Measurements from ENCODE around the gene FBXW11.

FBXW11 gene

DNA sequence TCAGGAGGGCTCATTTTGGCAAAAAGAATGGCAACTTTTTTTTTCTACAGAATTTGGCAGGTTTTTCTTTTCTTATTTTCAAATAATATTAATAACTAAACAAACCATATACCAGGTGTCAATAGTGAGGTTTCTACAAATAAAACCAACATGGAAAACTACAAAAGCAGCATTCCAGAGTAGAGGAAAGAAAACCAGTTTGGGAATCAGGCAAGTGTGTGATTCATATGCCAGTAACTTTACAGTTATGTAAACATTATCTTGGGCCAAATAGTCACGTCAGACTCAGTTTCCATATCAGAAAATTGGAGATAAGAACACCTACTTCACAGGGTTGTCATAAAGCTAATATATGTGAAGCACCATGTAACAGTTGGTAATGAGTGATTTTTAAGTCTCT lies 51.7 kb downstream of the FBXW11 start:
- H3K9me3 ChIP-seq (ENCODE audit: control insufficient read depth, insufficient read depth, low read length), result no peaks in the 10 kb centered on the region
- TF ChIP-seq, protein P1, sequence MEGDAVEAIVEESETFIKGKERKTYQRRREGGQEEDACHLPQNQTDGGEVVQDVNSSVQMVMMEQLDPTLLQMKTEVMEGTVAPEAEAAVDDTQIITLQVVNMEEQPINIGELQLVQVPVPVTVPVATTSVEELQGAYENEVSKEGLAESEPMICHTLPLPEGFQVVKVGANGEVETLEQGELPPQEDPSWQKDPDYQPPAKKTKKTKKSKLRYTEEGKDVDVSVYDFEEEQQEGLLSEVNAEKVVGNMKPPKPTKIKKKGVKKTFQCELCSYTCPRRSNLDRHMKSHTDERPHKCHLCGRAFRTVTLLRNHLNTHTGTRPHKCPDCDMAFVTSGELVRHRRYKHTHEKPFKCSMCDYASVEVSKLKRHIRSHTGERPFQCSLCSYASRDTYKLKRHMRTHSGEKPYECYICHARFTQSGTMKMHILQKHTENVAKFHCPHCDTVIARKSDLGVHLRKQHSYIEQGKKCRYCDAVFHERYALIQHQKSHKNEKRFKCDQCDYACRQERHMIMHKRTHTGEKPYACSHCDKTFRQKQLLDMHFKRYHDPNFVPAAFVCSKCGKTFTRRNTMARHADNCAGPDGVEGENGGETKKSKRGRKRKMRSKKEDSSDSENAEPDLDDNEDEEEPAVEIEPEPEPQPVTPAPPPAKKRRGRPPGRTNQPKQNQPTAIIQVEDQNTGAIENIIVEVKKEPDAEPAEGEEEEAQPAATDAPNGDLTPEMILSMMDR (IDR thresholded peaks at IDR 0.05; ENCODE audit: low read depth, low read length, poor library complexity, severe bottlenecking), result no peak
- no peak for TF ChIP-seq EZH2phosphoT487 (IDR thresholded peaks at IDR 0.05; ENCODE audit: borderline replicate concordance, low read length)
- H3K4me3 ChIP-seq (ENCODE audit: low read length), result no peak overlapping the region
- H3K27ac ChIP-seq (ENCODE audit: low read depth, low read length), result no peak overlapping the region
- no peaks in the 10 kb centered on the region for H3K4me1 ChIP-seq (ENCODE audit: control insufficient read depth, low read length)
- H3K9me2 ChIP-seq (replicated peaks; ENCODE audit: control insufficient read depth, low read length), result no peaks in the 10 kb centered on the region
- H4K20me1 ChIP-seq (ENCODE audit: control insufficient read depth, insufficient read depth, low read depth, low read length), result peaks cover 5% of the 10 kb centered on the region; the same call in 1 of the 2 replicates
- H3K27me3 ChIP-seq (ENCODE audit: control insufficient read depth, low read length), result no peaks in the 10 kb centered on the region
- H3K79me2 ChIP-seq (ENCODE audit: control insufficient read depth, low read length), result peaks cover 86% of the 10 kb centered on the region
- H3K4me2 ChIP-seq (ENCODE audit: low read length), result no peak overlapping the region
- H3K36me3 ChIP-seq (ENCODE audit: control insufficient read depth, low read length), result no peaks in the 10 kb centered on the region
- H3F3A ChIP-seq (ENCODE audit: control insufficient read depth, insufficient read depth), result no peaks in the 10 kb centered on the region

DNA sequence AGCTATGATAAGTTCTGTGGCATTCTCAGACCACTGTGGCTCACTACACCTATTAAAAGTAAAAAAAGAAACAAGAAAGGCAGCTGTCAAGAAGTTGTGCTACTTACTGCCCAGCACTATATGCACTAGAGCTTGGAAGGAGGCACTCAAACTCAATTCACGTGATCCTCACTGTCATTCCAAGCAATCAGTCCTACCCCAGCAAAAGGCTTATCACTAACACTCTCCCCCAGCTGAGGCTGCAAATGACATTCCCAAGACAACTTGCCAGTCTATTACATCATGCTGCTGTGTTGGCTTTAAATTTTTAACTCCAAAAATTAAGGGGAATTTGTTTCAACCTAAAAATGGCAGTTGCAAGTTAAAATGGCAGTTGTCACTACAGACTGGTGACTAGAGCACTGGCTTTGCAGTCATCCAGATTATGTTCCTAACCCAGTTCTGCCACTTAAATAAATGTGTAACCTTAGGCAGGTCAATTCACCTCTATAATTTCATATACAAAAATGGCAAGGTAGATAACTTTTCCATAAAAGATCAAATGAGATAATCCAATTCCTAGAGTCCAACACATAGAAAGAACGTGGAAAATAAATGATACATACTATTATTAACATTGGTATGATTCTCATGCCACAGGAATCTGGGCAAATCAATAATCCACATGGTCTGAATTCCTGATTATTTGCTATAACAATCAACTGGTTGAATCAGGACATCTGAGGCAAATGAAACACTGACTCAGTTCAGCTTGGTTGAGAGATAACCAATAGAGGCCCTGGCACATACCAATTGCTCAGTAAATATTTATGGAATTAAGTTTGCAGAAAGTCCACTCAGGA lies 52.4 kb downstream of the FBXW11 start:
- Histone ChIP-seq H3K9me2 (replicated peaks; ENCODE audit: control insufficient read depth, low read length) (no peaks in the 10 kb centered on the region), H3K4me3 (ENCODE audit: low read length) (no peak overlapping the region), H3K36me3 (ENCODE audit: control insufficient read depth, low read length) (no peaks in the 10 kb centered on the region), H3F3A (ENCODE audit: control insufficient read depth, insufficient read depth) (no peaks in the 10 kb centered on the region), H3K79me2 (ENCODE audit: control insufficient read depth, low read length) (peaks cover 86% of the 10 kb centered on the region), H3K4me1 (ENCODE audit: control insufficient read depth, low read length) (no peaks in the 10 kb centered on the region), H3K27me3 (ENCODE audit: control insufficient read depth, low read length) (no peaks in the 10 kb centered on the region), H3K9me3 (ENCODE audit: control insufficient read depth, insufficient read depth, low read length) (no peaks in the 10 kb centered on the region), H4K20me1 (ENCODE audit: control insufficient read depth, insufficient read depth, low read depth, low read length) (peaks cover 5% of the 10 kb centered on the region; the same call in 1 of the 2 replicates), H3K4me2 (ENCODE audit: low read length) (no peak overlapping the region), H3K27ac (ENCODE audit: low read depth, low read length) (no peak overlapping the region)
- TF ChIP-seq, protein P1 (IDR thresholded peaks at IDR 0.05; ENCODE audit: low read depth, low read length, poor library complexity, severe bottlenecking), result no peak
- TF ChIP-seq EZH2phosphoT487 (IDR thresholded peaks at IDR 0.05; ENCODE audit: borderline replicate concordance, low read length), result no peak

DNA sequence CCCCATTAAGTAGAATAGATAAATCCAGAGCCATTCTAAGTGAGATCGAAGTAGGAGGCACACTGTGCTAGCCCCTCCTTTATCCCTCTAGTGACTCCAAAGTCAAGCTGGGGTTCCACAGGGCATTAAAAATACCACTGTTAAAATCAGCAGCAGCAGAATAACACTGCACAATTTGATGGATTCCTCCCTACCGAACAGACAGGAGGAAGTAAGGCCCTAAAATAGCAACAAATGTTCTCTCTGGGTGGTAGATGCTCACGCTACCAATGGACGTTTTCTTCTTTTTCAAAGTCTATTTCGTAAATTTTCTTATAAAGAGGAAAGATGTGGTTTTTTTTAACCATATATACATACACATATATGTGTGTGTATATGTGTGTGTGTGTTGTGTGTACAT lies 54.4 kb downstream of the FBXW11 start:
- H3K27me3 ChIP-seq (ENCODE audit: control insufficient read depth, low read length), result no peaks in the 10 kb centered on the region
- no peak overlapping the region for H3K4me3 ChIP-seq (ENCODE audit: low read length)
- TF ChIP-seq, protein P1 (IDR thresholded peaks at IDR 0.05; ENCODE audit: low read depth, low read length, poor library complexity, severe bottlenecking), result no peak
- TF ChIP-seq EZH2phosphoT487 (IDR thresholded peaks at IDR 0.05; ENCODE audit: borderline replicate concordance, low read length), result no peak
- H3K9me2 ChIP-seq (replicated peaks; ENCODE audit: control insufficient read depth, low read length), result no peaks in the 10 kb centered on the region
- no peak overlapping the region for H3K27ac ChIP-seq (ENCODE audit: low read depth, low read length)
- no peaks in the 10 kb centered on the region for H3K36me3 ChIP-seq (ENCODE audit: control insufficient read depth, low read length)
- H3K4me2 ChIP-seq (ENCODE audit: low read length), result no peak overlapping the region
- no peaks in the 10 kb centered on the region for H3K9me3 ChIP-seq (ENCODE audit: control insufficient read depth, insufficient read depth, low read length)
- no peaks in the 10 kb centered on the region for H3F3A ChIP-seq (ENCODE audit: control insufficient read depth, insufficient read depth)
- peaks cover 6% of the 10 kb centered on the region; the same call in 1 of the 2 replicates for H4K20me1 ChIP-seq (ENCODE audit: control insufficient read depth, insufficient read depth, low read depth, low read length)
- no peaks in the 10 kb centered on the region for H3K4me1 ChIP-seq (ENCODE audit: control insufficient read depth, low read length)
- H3K79me2 ChIP-seq (ENCODE audit: control insufficient read depth, low read length), result peaks cover 82% of the 10 kb centered on the region
